Bronchial epithelial cell (primary cell): ENCODE results near the gene CDH18. TPM values are rescaled to one million over a fixed set of nuclear protein-coding genes. Genes with fewer than 3 reads are reported as not detected.

Experiments used
- DNase-seq: peaks from one replicate; pipeline ENCODE4 v3.0.0-alpha.2; 2010; ENCODE audit warnings: low read depth
- FAIRE-seq: peaks from 2 replicates; lab custom pipeline; 2011; peaks lifted over from hg19 to GRCh38; lab: Jason Lieb, UNC
- H3K27me3 ChIP-seq: 2 replicates; pipeline ENCODE4 v1.5.1; 2011; ENCODE audit warnings: low read length; ENCODE audit not compliant: control insufficient read depth, insufficient read depth
- H3K36me3 ChIP-seq: 2 replicates; pipeline ENCODE4 v1.5.1; 2011; ENCODE audit warnings: low read length; ENCODE audit not compliant: control insufficient read depth, insufficient read depth
- H3K4me3 ChIP-seq: 2 replicates; pipeline ENCODE4 v1.5.1; 2011; ENCODE audit warnings: mild to moderate bottlenecking, low read depth, low read length, control low read depth
- CTCF ChIP-seq: IDR thresholded peaks from 2 replicates; pipeline ENCODE4 v1.5.1; 2011; ENCODE audit warnings: mild to moderate bottlenecking, moderate library complexity, low read length, control low read depth, inconsistent platforms; ENCODE audit not compliant: insufficient read depth, severe bottlenecking
- total RNA-seq: library from RNA; depleted of rRNA; stranded (reverse); fragments of >200 nt; gene quantifications from 2 replicates; pipeline ENCODE4 v1.2.1, GENCODE V29; 2014

CDH18 gene
- total RNA-seq, 1 donor from 2014 or later = under 0.01 TPM

GRCh38 chr5:19862711-19863110, 125.3 kb downstream of the CDH18 start:
- no peak for TF ChIP-seq CTCF
- H3K4me3 ChIP-seq = no peak overlapping the region
- FAIRE-seq = no peak

GRCh38 chr5:19859020-19859419, 129.0 kb downstream of the CDH18 start:
- no peak for TF ChIP-seq CTCF
- no peak for FAIRE-seq
- no peak overlapping the region for H3K4me3 ChIP-seq

More at GRCh38 chr5:19862711-19863110, 125.3 kb downstream of the CDH18 start:
- DNase-seq = no peak
- Histone ChIP-seq H3K27me3 (no peaks in the 10 kb centered on the region), H3K36me3 (no peaks in the 10 kb centered on the region)

GRCh38 chr5:19855931-19856330, 132.1 kb downstream of the CDH18 start:
- Histone ChIP-seq H3K27me3 (no peaks in the 10 kb centered on the region), H3K36me3 (no peaks in the 10 kb centered on the region), H3K4me3 (no peak overlapping the region)
- DNase-seq = no peak
- TF ChIP-seq CTCF = no peak
- no peak for FAIRE-seq

More at GRCh38 chr5:19859020-19859419, 129.0 kb downstream of the CDH18 start:
- no peak for DNase-seq
- no peaks in the 10 kb centered on the region for H3K36me3 ChIP-seq
- H3K27me3 ChIP-seq = no peaks in the 10 kb centered on the region

- DNase-seq = no peak
- Histone ChIP-seq H3K4me3 (no peak overlapping the region), H3K36me3 (no peaks in the 10 kb centered on the region), H3K27me3 (no peaks in the 10 kb centered on the region)
- TF ChIP-seq CTCF = no peak
- FAIRE-seq = no peak
Measured at GRCh38 chr5:19855453-19855852, 132.5 kb downstream of the CDH18 start.

GRCh38 chr5:19855031-19855430, 133.0 kb downstream of the CDH18 start:
- H3K4me3 ChIP-seq = no peak overlapping the region
- TF ChIP-seq CTCF = no peak
- DNase-seq (no peak), FAIRE-seq (no peak)
- no peaks in the 10 kb centered on the region for H3K36me3 ChIP-seq
- H3K27me3 ChIP-seq = no peaks in the 10 kb centered on the region

GRCh38 chr5:19853616-19854240, 134.3 kb downstream of the CDH18 start:
- H3K36me3 ChIP-seq = no peaks in the 10 kb centered on the region
- FAIRE-seq (no peak), DNase-seq (no peak)
- no peaks in the 10 kb centered on the region for H3K27me3 ChIP-seq
- no peak overlapping the region for H3K4me3 ChIP-seq
- no peak for TF ChIP-seq CTCF
